Measurements from ENCODE around the gene LDLRAD4.

The LDLRAD4 gene

GRCh38 chr18:13218368-13218991 lies at the start of gene LDLRAD4:
Gene LDLRAD4, plus strand, starts transcription at chr18:13218760.
- no peak for DNase-seq

- DNase-seq = no peak
These were observed 44.9 kb upstream of the LDLRAD4 start for GRCh38 chr18:13173578-13174145.

- DNase-seq = no peak
These were observed 43.3 kb upstream of the LDLRAD4 start for GRCh38 chr18:13175266-13175665.

GRCh38 chr18:13175754-13176210 lies 42.8 kb upstream of the LDLRAD4 start:
- no peak for DNase-seq

- DNase-seq = no peak
These were observed 41.7 kb upstream of the LDLRAD4 start for GRCh38 chr18:13176847-13177246.

GRCh38 chr18:13178197-13178596 lies 40.4 kb upstream of the LDLRAD4 start:
- no peak for DNase-seq

- no peak for DNase-seq
These were observed 39.6 kb upstream of the LDLRAD4 start for GRCh38 chr18:13178976-13179375.

GRCh38 chr18:13179566-13180113 lies 38.9 kb upstream of the LDLRAD4 start:
- DNase-seq = no peak

GRCh38 chr18:13180614-13181375 lies 37.8 kb upstream of the LDLRAD4 start:
- DNase-seq = no peak

GRCh38 chr18:13181765-13182164 lies 36.8 kb upstream of the LDLRAD4 start:
- no peak for DNase-seq

GRCh38 chr18:13183359-13183758 lies 35.2 kb upstream of the LDLRAD4 start:
- no peak for DNase-seq

- no peak for DNase-seq
These were observed 34.8 kb upstream of the LDLRAD4 start for GRCh38 chr18:13183790-13184189.

- no peak for DNase-seq
These were observed 34.2 kb upstream of the LDLRAD4 start for GRCh38 chr18:13184396-13184795.

GRCh38 chr18:13185675-13186198 lies 32.8 kb upstream of the LDLRAD4 start:
- DNase-seq = no peak

- no peak for DNase-seq
These were observed 31.9 kb upstream of the LDLRAD4 start for GRCh38 chr18:13186687-13187086.

- no peak for DNase-seq
These were observed 31.1 kb upstream of the LDLRAD4 start for GRCh38 chr18:13187498-13187897.

GRCh38 chr18:13191031-13191430 lies 27.5 kb upstream of the LDLRAD4 start:
- DNase-seq = no peak

GRCh38 chr18:13191779-13192178 lies 26.8 kb upstream of the LDLRAD4 start:
- DNase-seq = no peak

- DNase-seq = no peak
These were observed 25.6 kb upstream of the LDLRAD4 start for GRCh38 chr18:13192970-13193369.

- DNase-seq = no peak
These were observed 24.3 kb upstream of the LDLRAD4 start for GRCh38 chr18:13194239-13194638.

GRCh38 chr18:13198701-13199100 lies 19.9 kb upstream of the LDLRAD4 start:
- no peak for DNase-seq

GRCh38 chr18:13199169-13199568 lies 19.4 kb upstream of the LDLRAD4 start:
- no peak for DNase-seq

- no peak for DNase-seq
These were observed 17.3 kb upstream of the LDLRAD4 start for GRCh38 chr18:13201292-13201691.

- DNase-seq = no peak
These were observed 16.0 kb upstream of the LDLRAD4 start for GRCh38 chr18:13202571-13202970.

All from DMS 273 treated with DMSO at 0.1 percent for 48 hours (cell line).